ENCODE results near the gene ANKRD6. TPM values are rescaled to one million over a fixed set of nuclear protein-coding genes. Genes with fewer than 3 reads are reported as not detected.

Gene ANKRD6
- polyA plus RNA-seq, 1 experiment, result 1.1 TPM

GRCh38 chr6:89670935-89671565, 238.1 kb downstream of the ANKRD6 start:
- TF ChIP-seq, protein P1, sequence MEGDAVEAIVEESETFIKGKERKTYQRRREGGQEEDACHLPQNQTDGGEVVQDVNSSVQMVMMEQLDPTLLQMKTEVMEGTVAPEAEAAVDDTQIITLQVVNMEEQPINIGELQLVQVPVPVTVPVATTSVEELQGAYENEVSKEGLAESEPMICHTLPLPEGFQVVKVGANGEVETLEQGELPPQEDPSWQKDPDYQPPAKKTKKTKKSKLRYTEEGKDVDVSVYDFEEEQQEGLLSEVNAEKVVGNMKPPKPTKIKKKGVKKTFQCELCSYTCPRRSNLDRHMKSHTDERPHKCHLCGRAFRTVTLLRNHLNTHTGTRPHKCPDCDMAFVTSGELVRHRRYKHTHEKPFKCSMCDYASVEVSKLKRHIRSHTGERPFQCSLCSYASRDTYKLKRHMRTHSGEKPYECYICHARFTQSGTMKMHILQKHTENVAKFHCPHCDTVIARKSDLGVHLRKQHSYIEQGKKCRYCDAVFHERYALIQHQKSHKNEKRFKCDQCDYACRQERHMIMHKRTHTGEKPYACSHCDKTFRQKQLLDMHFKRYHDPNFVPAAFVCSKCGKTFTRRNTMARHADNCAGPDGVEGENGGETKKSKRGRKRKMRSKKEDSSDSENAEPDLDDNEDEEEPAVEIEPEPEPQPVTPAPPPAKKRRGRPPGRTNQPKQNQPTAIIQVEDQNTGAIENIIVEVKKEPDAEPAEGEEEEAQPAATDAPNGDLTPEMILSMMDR (IDR thresholded peaks at IDR 0.05; ENCODE audit: insufficient read depth, low read depth, low read length), result no peak
- Histone ChIP-seq H3K27me3 (ENCODE audit: control insufficient read depth, insufficient read depth, low read length) (no peaks in the 10 kb centered on the region), H3K36me3 (ENCODE audit: control insufficient read depth, insufficient read depth, low read length) (peaks cover 17% of the 10 kb centered on the region), H3K4me3 (ENCODE audit: low read depth, low read length) (no peak overlapping the region)
- ChIA-PET CTCF (no interaction called here), POLR2A (interaction anchor here (0.6 kb wide), 1 partner anchor 44 kb away, joined by 5 read pairs; no protein-coding TSS in a partner anchor)
- DNase-seq (ENCODE audit: low read depth), result no peak

DNA sequence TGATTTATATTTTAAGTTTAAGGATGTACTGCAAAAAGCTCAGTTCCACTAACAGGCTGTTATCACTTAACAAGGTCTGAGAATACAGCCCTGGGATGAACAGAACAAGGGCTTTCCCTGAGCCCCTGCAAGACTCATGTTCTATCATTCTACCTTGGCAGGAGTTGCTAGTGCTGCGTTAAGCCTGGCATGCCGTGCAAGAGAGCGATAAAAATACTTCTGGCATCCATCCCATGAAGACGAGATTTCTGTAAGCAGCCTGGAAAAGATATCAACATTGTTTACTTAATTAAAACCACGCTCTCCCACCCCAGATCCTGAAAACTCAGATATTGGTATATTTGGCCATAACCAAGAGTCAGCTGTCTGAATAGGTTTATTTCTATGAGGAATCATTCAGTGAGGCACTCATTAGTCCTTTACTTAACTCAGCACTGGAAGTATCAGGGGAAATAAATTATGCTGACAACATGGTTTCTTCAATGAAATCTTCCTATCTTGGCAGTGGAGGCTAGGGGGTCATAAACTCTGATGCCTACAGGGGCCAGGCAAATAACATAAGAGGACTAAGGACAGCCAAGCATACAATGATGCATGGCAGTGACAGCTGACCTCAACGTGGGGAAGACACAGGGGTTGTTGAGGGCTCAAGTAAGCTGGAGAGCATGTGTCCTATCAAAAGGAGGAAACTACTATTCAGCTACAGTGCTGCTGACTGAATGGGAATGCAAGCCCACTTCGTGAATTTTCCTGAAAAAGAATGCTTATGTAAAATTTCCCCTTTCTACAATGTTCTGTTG, 243.2 kb downstream of the ANKRD6 start:
- no peak for DNase-seq (ENCODE audit: low read depth)
- Histone ChIP-seq H3K36me3 (ENCODE audit: control insufficient read depth, insufficient read depth, low read length) (peaks cover 28% of the 10 kb centered on the region), H3K4me3 (ENCODE audit: low read depth, low read length) (no peak overlapping the region), H3K27me3 (ENCODE audit: control insufficient read depth, insufficient read depth, low read length) (no peaks in the 10 kb centered on the region)
- TF ChIP-seq, protein P1 (IDR thresholded peaks at IDR 0.05; ENCODE audit: insufficient read depth, low read depth, low read length), result no peak
- ChIA-PET CTCF (no interaction called here), POLR2A (no interaction called here)

DNA sequence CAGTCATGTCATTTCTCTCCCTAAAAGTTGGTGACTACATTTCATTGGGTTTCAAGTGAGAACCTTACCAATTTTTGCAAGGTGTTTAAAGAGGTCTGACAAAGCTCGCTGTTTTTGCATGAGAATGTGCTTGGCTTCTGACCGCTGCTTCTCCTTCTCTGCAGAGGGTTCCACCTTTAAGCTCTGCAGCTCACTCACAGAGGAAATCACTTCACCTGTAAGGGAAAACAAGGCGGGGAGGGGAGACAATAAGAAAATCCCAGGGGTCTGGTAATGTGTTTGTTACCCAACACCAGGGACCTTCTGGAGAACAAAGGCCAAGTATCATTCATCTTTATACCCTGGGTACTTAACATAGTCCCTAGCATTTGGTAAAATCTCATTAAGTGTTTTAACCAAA, 245.6 kb downstream of the ANKRD6 start:
- TF ChIP-seq, protein P1 (IDR thresholded peaks at IDR 0.05; ENCODE audit: insufficient read depth, low read depth, low read length), result no peak
- ChIA-PET POLR2A (no interaction called here), CTCF (no interaction called here)
- no peaks in the 10 kb centered on the region for H3K27me3 ChIP-seq (ENCODE audit: control insufficient read depth, insufficient read depth, low read length)
- no peak overlapping the region for H3K4me3 ChIP-seq (ENCODE audit: low read depth, low read length)
- peaks cover 26% of the 10 kb centered on the region for H3K36me3 ChIP-seq (ENCODE audit: control insufficient read depth, insufficient read depth, low read length)
- DNase-seq (ENCODE audit: low read depth), result no peak

DNA sequence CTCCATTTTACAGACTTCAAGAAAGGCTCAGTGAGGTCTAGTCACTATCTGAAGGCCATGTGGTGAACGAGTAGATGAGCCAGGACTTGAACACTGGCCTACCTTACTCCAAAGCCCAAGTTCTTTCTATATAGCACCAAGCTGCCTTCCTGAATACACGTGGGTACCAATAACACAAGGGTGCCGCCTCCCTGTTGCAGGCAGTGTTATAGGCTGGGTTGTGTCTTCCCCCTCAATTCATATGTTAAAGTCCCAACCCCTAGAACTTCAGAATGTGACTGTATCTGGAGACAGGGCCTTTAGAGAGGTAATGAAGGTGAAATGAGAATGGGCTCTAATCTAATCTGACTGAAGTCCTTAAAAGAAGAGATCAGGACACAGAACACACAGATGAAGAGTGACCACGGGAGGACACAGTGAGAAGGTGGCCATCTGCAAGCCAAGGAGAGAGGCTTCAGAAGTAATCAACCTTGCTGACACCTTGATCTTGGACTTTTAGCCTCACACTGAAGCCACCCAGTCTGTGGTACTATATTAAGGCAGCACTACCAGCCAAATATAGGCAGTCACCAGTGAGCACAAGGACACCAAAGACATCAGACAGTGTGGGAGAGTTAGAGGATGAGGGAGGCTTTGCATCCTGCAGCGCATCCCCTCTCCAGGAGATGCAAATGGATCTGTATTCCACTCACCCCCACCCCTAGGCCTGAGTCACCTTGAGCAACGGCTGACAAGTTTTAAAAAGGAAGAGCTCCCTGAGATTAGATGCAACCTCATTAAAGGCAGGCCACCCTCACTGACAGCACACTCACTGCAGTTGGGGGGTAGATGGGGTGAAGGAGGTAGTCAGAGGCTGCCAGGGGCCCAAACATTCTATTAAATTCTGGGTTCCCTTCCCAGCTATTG, 246.5 kb downstream of the ANKRD6 start:
- DNase-seq (ENCODE audit: low read depth), result no peak
- Histone ChIP-seq H3K4me3 (ENCODE audit: low read depth, low read length) (no peak overlapping the region), H3K27me3 (ENCODE audit: control insufficient read depth, insufficient read depth, low read length) (no peaks in the 10 kb centered on the region), H3K36me3 (ENCODE audit: control insufficient read depth, insufficient read depth, low read length) (peaks cover 22% of the 10 kb centered on the region)
- ChIA-PET CTCF (no interaction called here), POLR2A (no interaction called here)
- TF ChIP-seq, protein P1 (IDR thresholded peaks at IDR 0.05; ENCODE audit: insufficient read depth, low read depth, low read length), result no peak

GRCh38 chr6:89680150-89680549, 247.2 kb downstream of the ANKRD6 start:
- POLR2A ChIA-PET, result no interaction called here
- no peak for DNase-seq (ENCODE audit: low read depth)
- H3K4me3 ChIP-seq (ENCODE audit: low read depth, low read length), result no peak overlapping the region
- TF ChIP-seq, protein P1 (IDR thresholded peaks at IDR 0.05; ENCODE audit: insufficient read depth, low read depth, low read length), result no peak
- CTCF ChIA-PET, result no interaction called here
- peaks cover 16% of the 10 kb centered on the region for H3K36me3 ChIP-seq (ENCODE audit: control insufficient read depth, insufficient read depth, low read length)
- no peaks in the 10 kb centered on the region for H3K27me3 ChIP-seq (ENCODE audit: control insufficient read depth, insufficient read depth, low read length)

Data from BJ (cell line).